ENCODE data around the gene DDN. TPM values are rescaled to one million over a fixed set of nuclear protein-coding genes. Genes with fewer than 3 reads are reported as not detected.

Gene DDN
- total and polyA plus RNA-seq, 9 of the 15 experiments (the other 6 are each of a cell fraction or from before 2014, with no cell fraction given), result 0.03 to 3.6 (median 1.6) TPM

DNA sequence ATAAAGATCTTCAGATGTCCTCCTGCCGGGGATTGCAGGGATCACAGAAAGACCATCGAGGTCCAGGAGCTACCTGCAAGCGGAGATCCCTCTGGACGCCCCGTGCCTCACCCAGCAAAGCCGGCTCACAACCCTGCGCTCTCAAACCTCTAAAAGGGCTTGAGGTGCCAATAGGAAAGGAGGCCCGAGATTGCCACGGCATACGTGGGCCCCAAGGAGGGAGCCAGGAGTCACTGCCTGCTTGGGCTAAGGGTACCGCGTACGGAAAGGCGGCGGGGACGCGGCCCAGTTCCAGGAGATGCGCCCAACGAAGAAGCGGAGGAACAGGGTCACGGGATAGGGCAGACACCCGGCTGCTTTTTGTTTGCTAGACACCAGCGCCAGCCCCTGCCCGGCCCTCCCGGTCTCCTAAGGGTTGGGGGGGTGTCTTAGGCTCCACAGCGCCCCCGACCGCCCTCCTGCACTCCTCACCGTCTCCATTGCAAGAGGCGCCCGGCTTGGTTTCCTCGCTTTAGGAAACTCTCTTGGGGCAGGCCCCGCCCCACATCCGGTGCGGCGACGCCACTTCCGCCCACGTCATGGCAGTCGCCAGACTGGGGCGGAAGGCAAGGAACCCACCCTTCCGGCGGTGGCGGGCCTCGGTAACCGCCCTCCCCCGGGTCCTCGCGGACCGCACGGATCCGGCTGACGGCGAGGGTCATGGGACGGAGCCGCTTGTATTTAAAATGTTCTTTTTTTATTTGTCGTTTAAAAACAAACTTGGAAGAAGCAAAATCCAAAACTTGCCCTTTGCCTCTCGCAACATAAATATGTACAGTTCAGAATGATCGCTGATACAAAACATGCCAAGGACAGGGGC is 19.3 kb upstream of the DDN start, which contains the start of gene PRKAG1 (continued):
- TF ChIP-seq, protein P1, sequence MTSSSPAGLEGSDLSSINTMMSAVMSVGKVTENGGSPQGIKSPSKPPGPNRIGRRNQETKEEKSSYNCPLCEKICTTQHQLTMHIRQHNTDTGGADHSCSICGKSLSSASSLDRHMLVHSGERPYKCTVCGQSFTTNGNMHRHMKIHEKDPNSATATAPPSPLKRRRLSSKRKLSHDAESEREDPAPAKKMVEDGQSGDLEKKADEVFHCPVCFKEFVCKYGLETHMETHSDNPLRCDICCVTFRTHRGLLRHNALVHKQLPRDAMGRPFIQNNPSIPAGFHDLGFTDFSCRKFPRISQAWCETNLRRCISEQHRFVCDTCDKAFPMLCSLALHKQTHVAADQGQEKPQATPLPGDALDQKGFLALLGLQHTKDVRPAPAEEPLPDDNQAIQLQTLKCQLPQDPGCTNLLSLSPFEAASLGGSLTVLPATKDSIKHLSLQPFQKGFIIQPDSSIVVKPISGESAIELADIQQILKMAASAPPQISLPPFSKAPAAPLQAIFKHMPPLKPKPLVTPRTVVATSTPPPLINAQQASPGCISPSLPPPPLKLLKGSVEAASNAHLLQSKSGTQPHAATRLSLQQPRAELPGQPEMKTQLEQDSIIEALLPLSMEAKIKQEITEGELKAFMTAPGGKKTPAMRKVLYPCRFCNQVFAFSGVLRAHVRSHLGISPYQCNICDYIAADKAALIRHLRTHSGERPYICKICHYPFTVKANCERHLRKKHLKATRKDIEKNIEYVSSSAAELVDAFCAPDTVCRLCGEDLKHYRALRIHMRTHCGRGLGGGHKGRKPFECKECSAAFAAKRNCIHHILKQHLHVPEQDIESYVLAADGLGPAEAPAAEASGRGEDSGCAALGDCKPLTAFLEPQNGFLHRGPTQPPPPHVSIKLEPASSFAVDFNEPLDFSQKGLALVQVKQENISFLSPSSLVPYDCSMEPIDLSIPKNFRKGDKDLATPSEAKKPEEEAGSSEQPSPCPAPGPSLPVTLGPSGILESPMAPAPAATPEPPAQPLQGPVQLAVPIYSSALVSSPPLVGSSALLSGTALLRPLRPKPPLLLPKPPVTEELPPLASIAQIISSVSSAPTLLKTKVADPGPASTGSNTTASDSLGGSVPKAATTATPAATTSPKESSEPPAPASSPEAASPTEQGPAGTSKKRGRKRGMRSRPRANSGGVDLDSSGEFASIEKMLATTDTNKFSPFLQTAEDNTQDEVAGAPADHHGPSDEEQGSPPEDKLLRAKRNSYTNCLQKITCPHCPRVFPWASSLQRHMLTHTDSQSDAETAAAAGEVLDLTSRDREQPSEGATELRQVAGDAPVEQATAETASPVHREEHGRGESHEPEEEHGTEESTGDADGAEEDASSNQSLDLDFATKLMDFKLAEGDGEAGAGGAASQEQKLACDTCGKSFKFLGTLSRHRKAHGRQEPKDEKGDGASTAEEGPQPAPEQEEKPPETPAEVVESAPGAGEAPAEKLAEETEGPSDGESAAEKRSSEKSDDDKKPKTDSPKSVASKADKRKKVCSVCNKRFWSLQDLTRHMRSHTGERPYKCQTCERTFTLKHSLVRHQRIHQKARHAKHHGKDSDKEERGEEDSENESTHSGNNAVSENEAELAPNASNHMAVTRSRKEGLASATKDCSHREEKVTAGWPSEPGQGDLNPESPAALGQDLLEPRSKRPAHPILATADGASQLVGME (CRISPR knock-in tag; IDR thresholded peaks at IDR 0.05), result no peak
- no peak for TF ChIP-seq SMARCB1 (IDR thresholded peaks at IDR 0.05; ENCODE audit: insufficient read length, low read depth)
- TF ChIP-seq PTTG1 (tag; IDR thresholded peaks at IDR 0.05; ENCODE audit: low read depth), result no peak
- TF ChIP-seq NCOA4 (IDR thresholded peaks at IDR 0.05; ENCODE audit: partially characterized antibody), result no peak
- TF ChIP-seq SOX6 (IDR thresholded peaks at IDR 0.05), result peak; percentile 45; the same call in 1 of the 2 replicates
- TF ChIP-seq, protein P2, sequence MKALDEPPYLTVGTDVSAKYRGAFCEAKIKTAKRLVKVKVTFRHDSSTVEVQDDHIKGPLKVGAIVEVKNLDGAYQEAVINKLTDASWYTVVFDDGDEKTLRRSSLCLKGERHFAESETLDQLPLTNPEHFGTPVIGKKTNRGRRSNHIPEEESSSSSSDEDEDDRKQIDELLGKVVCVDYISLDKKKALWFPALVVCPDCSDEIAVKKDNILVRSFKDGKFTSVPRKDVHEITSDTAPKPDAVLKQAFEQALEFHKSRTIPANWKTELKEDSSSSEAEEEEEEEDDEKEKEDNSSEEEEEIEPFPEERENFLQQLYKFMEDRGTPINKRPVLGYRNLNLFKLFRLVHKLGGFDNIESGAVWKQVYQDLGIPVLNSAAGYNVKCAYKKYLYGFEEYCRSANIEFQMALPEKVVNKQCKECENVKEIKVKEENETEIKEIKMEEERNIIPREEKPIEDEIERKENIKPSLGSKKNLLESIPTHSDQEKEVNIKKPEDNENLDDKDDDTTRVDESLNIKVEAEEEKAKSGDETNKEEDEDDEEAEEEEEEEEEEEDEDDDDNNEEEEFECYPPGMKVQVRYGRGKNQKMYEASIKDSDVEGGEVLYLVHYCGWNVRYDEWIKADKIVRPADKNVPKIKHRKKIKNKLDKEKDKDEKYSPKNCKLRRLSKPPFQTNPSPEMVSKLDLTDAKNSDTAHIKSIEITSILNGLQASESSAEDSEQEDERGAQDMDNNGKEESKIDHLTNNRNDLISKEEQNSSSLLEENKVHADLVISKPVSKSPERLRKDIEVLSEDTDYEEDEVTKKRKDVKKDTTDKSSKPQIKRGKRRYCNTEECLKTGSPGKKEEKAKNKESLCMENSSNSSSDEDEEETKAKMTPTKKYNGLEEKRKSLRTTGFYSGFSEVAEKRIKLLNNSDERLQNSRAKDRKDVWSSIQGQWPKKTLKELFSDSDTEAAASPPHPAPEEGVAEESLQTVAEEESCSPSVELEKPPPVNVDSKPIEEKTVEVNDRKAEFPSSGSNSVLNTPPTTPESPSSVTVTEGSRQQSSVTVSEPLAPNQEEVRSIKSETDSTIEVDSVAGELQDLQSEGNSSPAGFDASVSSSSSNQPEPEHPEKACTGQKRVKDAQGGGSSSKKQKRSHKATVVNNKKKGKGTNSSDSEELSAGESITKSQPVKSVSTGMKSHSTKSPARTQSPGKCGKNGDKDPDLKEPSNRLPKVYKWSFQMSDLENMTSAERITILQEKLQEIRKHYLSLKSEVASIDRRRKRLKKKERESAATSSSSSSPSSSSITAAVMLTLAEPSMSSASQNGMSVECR (CRISPR knock-in tag; IDR thresholded peaks at IDR 0.05), result peak; percentile 71
- TF ChIP-seq NR4A1 (CRISPR knock-in tag; IDR thresholded peaks at IDR 0.05), result 0 out of 2 replicates have a peak, but pooled peaks have one; percentile 9
- 0 out of 2 replicates have a peak, but pooled peaks have one; percentile 25 for TF ChIP-seq NR4A1 (tag; IDR thresholded peaks at IDR 0.05)
- no peak; the same call in 1 of the 2 replicates for TF ChIP-seq BACH1 (tag; IDR thresholded peaks at IDR 0.05)
- TF ChIP-seq TCF7 (IDR thresholded peaks at IDR 0.05; ENCODE audit: borderline replicate concordance), result 0 out of 2 replicates have a peak, but pooled peaks have one; percentile 65
- TF ChIP-seq JUN (IDR thresholded peaks at IDR 0.05; ENCODE audit: borderline replicate concordance, low read depth, low read length), result peak; percentile 43; the same call in 1 of the 2 replicates
- TF ChIP-seq JUN (CRISPR knock-in tag; IDR thresholded peaks at IDR 0.05; ENCODE audit: borderline replicate concordance), result peak; percentile 62; the same call in 1 of the 2 replicates
- no peak for TF ChIP-seq EWSR1 (IDR thresholded peaks at IDR 0.05; ENCODE audit: borderline replicate concordance, low read depth, partially characterized antibody)
- no peak for TF ChIP-seq CBX5 (IDR thresholded peaks at IDR 0.05; ENCODE audit: borderline replicate concordance, low read depth)
- TF ChIP-seq POLR2B (IDR thresholded peaks at IDR 0.05; ENCODE audit: low read depth, partially characterized antibody), result peak; percentile 86
- peak; percentile 38 for TF ChIP-seq ZNF384 (IDR thresholded peaks at IDR 0.05; ENCODE audit: low read depth, low read length)
- TF ChIP-seq TCFL5 (CRISPR knock-in tag; conservative IDR thresholded peaks at IDR 0.05), result no peak

All from K562 (cell line).